K562 (cell line): ENCODE results near the gene BSPRY. TPM values are rescaled to one million over a fixed set of nuclear protein-coding genes. Genes with fewer than 3 reads are reported as not detected.

Experiments used
- ATAC-seq: fragments of 200-7000 bp; cut with Tn5 transposase; 3 replicates; pipeline ENCODE4 v1.9.1; 2020; ENCODE audit warnings: moderate library complexity
- BruUV-seq: library from RNA; stranded (reverse); fragments of 400-500 nt; replicated peaks from 2 replicates; lab custom pipeline; 2021; lab: Mats Ljungman, UMichigan
- CTCF ChIA-PET: fragments of 300-600 bp; formaldehyde crosslinking; extraction: SDS; loops from one replicate; lab custom pipeline; 2021; ENCODE audit warnings: low intra/inter-chr PET ratio; lab: Yijun Ruan, JAX
- POLR2A ChIA-PET: fragments of 300-600, 350-650 bp; sonication (Branson Sonifier 250); formaldehyde crosslinking; extraction: SDS; loops from one replicate; lab custom pipeline; 2021; ENCODE audit warnings: antibody characterized with exemption, inconsistent platforms; lab: Yijun Ruan, JAX
- DNase-seq, 4 experiments: peaks; one replicate each; pipeline versions ENCODE4 v3.0.0 to v3.0.0-alpha.2; 2011 to 2018; ENCODE audit warnings: low spot score in 3 of 4, mixed read lengths in 3 of 4; ENCODE audit errors: extremely low read depth in 1 of 4
- FAIRE-seq: peaks from 2 replicates; lab custom pipeline; 2011; peaks lifted over from hg19 to GRCh38; lab: Jason Lieb, UNC
- H2AFZ ChIP-seq: 2 replicates; pipeline ENCODE4 v1.6.0; 2011; ENCODE audit warnings: low read depth, low read length, control low read depth, inconsistent platforms
- H3K27ac ChIP-seq: fragments of 200-600 bp; 3 replicates; pipeline ENCODE4 v1.8.0; 2011; ENCODE audit warnings: low read depth, mild to moderate bottlenecking, control low read depth, inconsistent platforms, low read length, moderate library complexity, mixed read lengths; ENCODE audit errors: extremely low read depth
- H3K27me3 ChIP-seq, 2 experiments: fragments of 300-600 bp in 1 of 2; 2 replicates in 1 of 2; 3 replicates in 1 of 2; pipeline versions ENCODE4 v1.6.0 to v1.8.0; 2011; ENCODE audit warnings: inconsistent platforms in 2 of 2, low read length in 2 of 2, mild to moderate bottlenecking in 1 of 2, mixed read lengths in 1 of 2, moderate library complexity in 1 of 2; ENCODE audit not compliant: control insufficient read depth in 2 of 2, insufficient read depth in 2 of 2
- H3K36me3 ChIP-seq: fragments of 300-600 bp; 3 replicates; pipeline ENCODE4 v1.8.0; 2011; ENCODE audit warnings: mild to moderate bottlenecking, low read length, inconsistent platforms; ENCODE audit not compliant: control insufficient read depth, insufficient read depth
- H3K4me1 ChIP-seq, 2 experiments: fragments of 200-600 bp in 1 of 2; replicated peaks in 1 of 2; 2 replicates in 1 of 2; 3 replicates in 1 of 2; pipeline versions ENCODE4 v1.5.1 to v1.8.0; 2011; ENCODE audit warnings: inconsistent platforms in 2 of 2, low read length in 2 of 2, mild to moderate bottlenecking in 1 of 2, mixed read lengths in 1 of 2, moderate library complexity in 1 of 2; ENCODE audit not compliant: control insufficient read depth in 2 of 2, insufficient read depth in 2 of 2
- H3K4me2 ChIP-seq: 2 replicates; pipeline ENCODE4 v1.6.1; 2011; ENCODE audit warnings: low read length, control low read depth, inconsistent platforms, mixed read lengths; ENCODE audit not compliant: insufficient read depth
- H3K4me3 ChIP-seq: fragments of 200-600 bp; sonication (generic), shearing (Covaris generic); 2 replicates; pipeline ENCODE4 v1.5.1; 2016; ENCODE audit warnings: control low read depth, inconsistent platforms
- H3K79me2 ChIP-seq: fragments of 200-600 bp; 3 replicates; pipeline ENCODE4 v1.8.0; 2011; ENCODE audit warnings: low read length, inconsistent platforms; ENCODE audit not compliant: control insufficient read depth, insufficient read depth
- H3K9ac ChIP-seq, 2 experiments: 2 replicates each; pipeline versions ENCODE4 v1.6.0 to v1.6.1; 2011; ENCODE audit warnings: low read depth in 2 of 2, low read length in 2 of 2, control low read depth in 1 of 2, inconsistent platforms in 1 of 2, mild to moderate bottlenecking in 1 of 2, mixed read lengths in 1 of 2; ENCODE audit not compliant: insufficient read depth in 1 of 2
- H3K9me1 ChIP-seq: one replicate; pipeline ENCODE4 v1.6.0; 2011; ENCODE audit warnings: inconsistent platforms, mild to moderate bottlenecking, low read length, moderate library complexity; ENCODE audit not compliant: control insufficient read depth, insufficient read depth
- H3K9me3 ChIP-seq: replicated peaks from 2 replicates; pipeline ENCODE4 v1.5.1; 2011; ENCODE audit warnings: low read depth, low read length, inconsistent platforms; ENCODE audit not compliant: control insufficient read depth, insufficient read depth
- H4K20me1 ChIP-seq: replicated peaks from 2 replicates; pipeline ENCODE4 v1.6.1; 2011; ENCODE audit warnings: low read length, inconsistent platforms, mixed read lengths; ENCODE audit not compliant: control insufficient read depth, insufficient read depth
- CBFB ChIP-seq: sonication (generic); formaldehyde crosslinking; IDR thresholded peaks from 2 replicates; pipeline ENCODE4 v1.4.0; 2020; ENCODE audit warnings: mild to moderate bottlenecking, missing genetic modification reagents
- GABPB1 ChIP-seq: sonication (generic); formaldehyde crosslinking; IDR thresholded peaks from 2 replicates; pipeline ENCODE4 v1.8.0; 2022; ENCODE audit warnings: mild to moderate bottlenecking, missing genetic modification reagents
- HNRNPLL ChIP-seq: fragments of 200-400 bp; formaldehyde crosslinking; IDR thresholded peaks from 2 replicates; pipeline ENCODE4 v1.6.1; 2017; ENCODE audit warnings: low read length, low read depth, mild to moderate bottlenecking; ENCODE audit not compliant: poor library complexity, severe bottlenecking
- KDM2B ChIP-seq: fragments of 250-450 bp; sonication (Bioruptor Pico); IDR thresholded peaks from 2 replicates; pipeline ENCODE4 v1.8.0; 2021; ENCODE audit warnings: mild to moderate bottlenecking, moderate library complexity
- MAFK ChIP-seq: IDR thresholded peaks from 2 replicates; pipeline ENCODE4 v1.6.1; 2011; ENCODE audit warnings: low read length, improper control_type of control experiment
- TRIM28 ChIP-seq: fragments of 450-650 bp; IDR thresholded peaks from 2 replicates; pipeline ENCODE4 v1.6.1; 2017
- WGBS: fragments of 100-300 bp; shearing (Covaris generic); methylation state at CpG from one replicate; pipeline ENCODE4 v1.1.6; 2016; ENCODE audit warnings: low coverage, mixed read lengths; ENCODE audit not compliant: insufficient coverage; ENCODE audit errors: missing lambda C conversion rate; 5-methylcytosine and 5-hydroxymethylcytosine counted together
- in situ Hi-C: fragments of 300-500 bp; cut with MboI; formaldehyde crosslinking; loops from 4 replicates; pipeline ENCODE4 v1.15.0; 2018; ENCODE audit warnings: inconsistent platforms, mixed read lengths
- intact Hi-C: fragments of 100-400 bp; cut with micrococcal nuclease; formaldehyde crosslinking; loops from 2 replicates; pipeline ENCODE4 v1.14.2; 2022
- polyA plus RNA-seq, 8 experiments: library from polyadenylated mRNA; depleted of rRNA in 4 of 8; stranded (reverse) in 5 of 8; unstranded in 3 of 8; fragments of >200 nt; fragmentation: Nextera tagmentation in 2 of 8; fragmentation: Illumina TruSeq in 1 of 8; extraction: Ambion mirVana in 2 of 8; extraction: Trizol in 1 of 8; gene quantifications; 2 replicates each; pipeline versions ENCODE4 v1.2.1 to v1.2.3, GENCODE V29; 2011 to 2014; ENCODE audit warnings: inconsistent platforms in 1 of 8, missing spikeins in 1 of 8
- total RNA-seq, 7 experiments: library from RNA; depleted of rRNA in 6 of 7; stranded (reverse); fragments of >200 nt in 6 of 7; fragmentation: Illumina TruSeq in 2 of 7; extraction: Trizol in 2 of 7; gene quantifications; 2 replicates each; pipeline versions ENCODE4 v1.2.1 to v1.2.3, GENCODE V29; 2011 to 2021; ENCODE audit warnings: low replicate concordance in 1 of 7
- TF ChIP-seq, protein P1 (sequence below): sonication (generic); formaldehyde crosslinking; IDR thresholded peaks from 2 replicates; pipeline ENCODE4 v1.8.1; 2022; ENCODE audit warnings: missing genetic modification reagents
- TF ChIP-seq, protein P2 (sequence below): sonication (generic); formaldehyde crosslinking; IDR thresholded peaks from 2 replicates; pipeline ENCODE4 v1.8.0; 2023; ENCODE audit warnings: missing genetic modification reagents, mild to moderate bottlenecking, borderline replicate concordance
- TF ChIP-seq, protein P3 (sequence below): IDR thresholded peaks from 3 replicates; pipeline ENCODE4 v1.6.1; 2011; ENCODE audit warnings: borderline replicate concordance, mild to moderate bottlenecking, moderate library complexity; ENCODE audit not compliant: insufficient read length; ENCODE audit errors: extremely low read depth

The BSPRY gene
- total and polyA plus RNA-seq, 9 of the 15 experiments (the other 6 are each of a cell fraction or from before 2014, with no cell fraction given), result 0.07 to 0.67 (median 0.18) TPM

DNA sequence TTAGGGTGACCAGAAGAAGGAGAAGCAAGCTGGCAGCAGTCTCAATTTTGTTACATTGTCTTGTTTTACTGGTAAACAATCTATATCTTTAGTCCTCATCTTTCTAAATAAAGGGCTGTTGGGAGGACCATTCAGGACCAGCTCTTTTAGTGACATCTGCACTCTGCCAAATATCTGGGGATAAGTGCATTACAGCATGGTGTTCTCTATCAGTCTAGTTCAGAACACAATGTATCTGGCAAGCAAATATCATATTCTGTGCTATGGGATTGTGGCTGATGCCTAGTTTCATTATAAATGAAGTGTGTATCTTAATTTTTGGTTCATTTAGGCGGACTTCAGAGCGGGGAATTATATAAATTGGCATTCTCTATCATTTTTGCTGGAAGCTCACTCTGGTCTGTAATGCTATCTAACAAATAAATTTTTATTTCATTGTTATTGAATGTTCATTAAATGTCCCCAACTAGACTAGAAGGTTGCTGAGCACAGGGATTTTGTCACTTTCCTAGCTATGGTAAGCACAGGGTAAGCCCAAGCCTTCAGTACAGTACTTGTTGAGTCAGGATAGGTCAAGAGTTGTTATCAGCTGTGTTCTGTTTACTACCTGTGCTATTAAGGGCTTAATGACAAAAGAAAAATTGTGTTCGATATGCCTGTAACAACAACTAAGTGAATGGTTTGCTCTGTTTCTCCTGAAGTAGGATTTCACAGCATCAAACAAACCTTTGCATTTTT, 21.1 kb upstream of the BSPRY start:
- no TSS peak for BruUV-seq
- in situ Hi-C loops, result no loop called here
- TF ChIP-seq GABPB1 (CRISPR knock-in tag) (no peak), HNRNPLL (no peak), KDM2B (no peak), TRIM28 (no peak), CBFB (CRISPR knock-in tag) (no peak), MAFK (no peak)
- TF ChIP-seq, protein P1, sequence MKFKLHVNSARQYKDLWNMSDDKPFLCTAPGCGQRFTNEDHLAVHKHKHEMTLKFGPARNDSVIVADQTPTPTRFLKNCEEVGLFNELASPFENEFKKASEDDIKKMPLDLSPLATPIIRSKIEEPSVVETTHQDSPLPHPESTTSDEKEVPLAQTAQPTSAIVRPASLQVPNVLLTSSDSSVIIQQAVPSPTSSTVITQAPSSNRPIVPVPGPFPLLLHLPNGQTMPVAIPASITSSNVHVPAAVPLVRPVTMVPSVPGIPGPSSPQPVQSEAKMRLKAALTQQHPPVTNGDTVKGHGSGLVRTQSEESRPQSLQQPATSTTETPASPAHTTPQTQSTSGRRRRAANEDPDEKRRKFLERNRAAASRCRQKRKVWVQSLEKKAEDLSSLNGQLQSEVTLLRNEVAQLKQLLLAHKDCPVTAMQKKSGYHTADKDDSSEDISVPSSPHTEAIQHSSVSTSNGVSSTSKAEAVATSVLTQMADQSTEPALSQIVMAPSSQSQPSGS, result no peak
- TF ChIP-seq, protein P2, sequence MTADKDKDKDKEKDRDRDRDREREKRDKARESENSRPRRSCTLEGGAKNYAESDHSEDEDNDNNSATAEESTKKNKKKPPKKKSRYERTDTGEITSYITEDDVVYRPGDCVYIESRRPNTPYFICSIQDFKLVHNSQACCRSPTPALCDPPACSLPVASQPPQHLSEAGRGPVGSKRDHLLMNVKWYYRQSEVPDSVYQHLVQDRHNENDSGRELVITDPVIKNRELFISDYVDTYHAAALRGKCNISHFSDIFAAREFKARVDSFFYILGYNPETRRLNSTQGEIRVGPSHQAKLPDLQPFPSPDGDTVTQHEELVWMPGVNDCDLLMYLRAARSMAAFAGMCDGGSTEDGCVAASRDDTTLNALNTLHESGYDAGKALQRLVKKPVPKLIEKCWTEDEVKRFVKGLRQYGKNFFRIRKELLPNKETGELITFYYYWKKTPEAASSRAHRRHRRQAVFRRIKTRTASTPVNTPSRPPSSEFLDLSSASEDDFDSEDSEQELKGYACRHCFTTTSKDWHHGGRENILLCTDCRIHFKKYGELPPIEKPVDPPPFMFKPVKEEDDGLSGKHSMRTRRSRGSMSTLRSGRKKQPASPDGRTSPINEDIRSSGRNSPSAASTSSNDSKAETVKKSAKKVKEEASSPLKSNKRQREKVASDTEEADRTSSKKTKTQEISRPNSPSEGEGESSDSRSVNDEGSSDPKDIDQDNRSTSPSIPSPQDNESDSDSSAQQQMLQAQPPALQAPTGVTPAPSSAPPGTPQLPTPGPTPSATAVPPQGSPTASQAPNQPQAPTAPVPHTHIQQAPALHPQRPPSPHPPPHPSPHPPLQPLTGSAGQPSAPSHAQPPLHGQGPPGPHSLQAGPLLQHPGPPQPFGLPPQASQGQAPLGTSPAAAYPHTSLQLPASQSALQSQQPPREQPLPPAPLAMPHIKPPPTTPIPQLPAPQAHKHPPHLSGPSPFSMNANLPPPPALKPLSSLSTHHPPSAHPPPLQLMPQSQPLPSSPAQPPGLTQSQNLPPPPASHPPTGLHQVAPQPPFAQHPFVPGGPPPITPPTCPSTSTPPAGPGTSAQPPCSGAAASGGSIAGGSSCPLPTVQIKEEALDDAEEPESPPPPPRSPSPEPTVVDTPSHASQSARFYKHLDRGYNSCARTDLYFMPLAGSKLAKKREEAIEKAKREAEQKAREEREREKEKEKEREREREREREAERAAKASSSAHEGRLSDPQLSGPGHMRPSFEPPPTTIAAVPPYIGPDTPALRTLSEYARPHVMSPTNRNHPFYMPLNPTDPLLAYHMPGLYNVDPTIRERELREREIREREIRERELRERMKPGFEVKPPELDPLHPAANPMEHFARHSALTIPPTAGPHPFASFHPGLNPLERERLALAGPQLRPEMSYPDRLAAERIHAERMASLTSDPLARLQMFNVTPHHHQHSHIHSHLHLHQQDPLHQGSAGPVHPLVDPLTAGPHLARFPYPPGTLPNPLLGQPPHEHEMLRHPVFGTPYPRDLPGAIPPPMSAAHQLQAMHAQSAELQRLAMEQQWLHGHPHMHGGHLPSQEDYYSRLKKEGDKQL (CRISPR knock-in tag), result no peak
- TF ChIP-seq, protein P3, sequence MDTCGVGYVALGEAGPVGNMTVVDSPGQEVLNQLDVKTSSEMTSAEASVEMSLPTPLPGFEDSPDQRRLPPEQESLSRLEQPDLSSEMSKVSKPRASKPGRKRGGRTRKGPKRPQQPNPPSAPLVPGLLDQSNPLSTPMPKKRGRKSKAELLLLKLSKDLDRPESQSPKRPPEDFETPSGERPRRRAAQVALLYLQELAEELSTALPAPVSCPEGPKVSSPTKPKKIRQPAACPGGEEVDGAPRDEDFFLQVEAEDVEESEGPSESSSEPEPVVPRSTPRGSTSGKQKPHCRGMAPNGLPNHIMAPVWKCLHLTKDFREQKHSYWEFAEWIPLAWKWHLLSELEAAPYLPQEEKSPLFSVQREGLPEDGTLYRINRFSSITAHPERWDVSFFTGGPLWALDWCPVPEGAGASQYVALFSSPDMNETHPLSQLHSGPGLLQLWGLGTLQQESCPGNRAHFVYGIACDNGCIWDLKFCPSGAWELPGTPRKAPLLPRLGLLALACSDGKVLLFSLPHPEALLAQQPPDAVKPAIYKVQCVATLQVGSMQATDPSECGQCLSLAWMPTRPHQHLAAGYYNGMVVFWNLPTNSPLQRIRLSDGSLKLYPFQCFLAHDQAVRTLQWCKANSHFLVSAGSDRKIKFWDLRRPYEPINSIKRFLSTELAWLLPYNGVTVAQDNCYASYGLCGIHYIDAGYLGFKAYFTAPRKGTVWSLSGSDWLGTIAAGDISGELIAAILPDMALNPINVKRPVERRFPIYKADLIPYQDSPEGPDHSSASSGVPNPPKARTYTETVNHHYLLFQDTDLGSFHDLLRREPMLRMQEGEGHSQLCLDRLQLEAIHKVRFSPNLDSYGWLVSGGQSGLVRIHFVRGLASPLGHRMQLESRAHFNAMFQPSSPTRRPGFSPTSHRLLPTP, result no peak

More for the DNA sequence above, 21.1 kb upstream of the BSPRY start:
- DNase-seq (no peak), ATAC-seq (no peak), FAIRE-seq (no peak)
- Histone ChIP-seq H2AFZ (no peak overlapping the region), H3K9me3 (no peaks in the 10 kb centered on the region), H3K27ac (no peak overlapping the region), H3K36me3 (no peaks in the 10 kb centered on the region), H4K20me1 (no peaks in the 10 kb centered on the region), H3K27me3 (no peaks in the 10 kb centered on the region), H3K79me2 (no peaks in the 10 kb centered on the region), H3K9me1 (no peaks in the 10 kb centered on the region), H3K4me3 (no peak overlapping the region), H3K4me2 (no peak overlapping the region), H3K4me1 (peaks cover 0 to 6% of the 10 kb centered on the region in 2 experiments; a peak in 1 of 5 replicates), H3K9ac (no peak overlapping the region)
- ChIA-PET POLR2A (interaction anchor here (0.5 to 2.5 kb wide), 4 partner anchors 9 to 280 kb away, joined by 3 to 10 read pairs (median 3); partner anchors contain the start of gene WDR31), CTCF (no interaction called here)
- 29% methylated on average over 3 of the region's 3 CpGs for WGBS
- intact Hi-C loops, result no loop called here
